Measurements from ENCODE around the gene KSR2. TPM values are rescaled to one million over a fixed set of nuclear protein-coding genes. Genes with fewer than 3 reads are reported as not detected.

Gene KSR2
- total RNA-seq, 1 donor, result under 0.01 TPM

DNA sequence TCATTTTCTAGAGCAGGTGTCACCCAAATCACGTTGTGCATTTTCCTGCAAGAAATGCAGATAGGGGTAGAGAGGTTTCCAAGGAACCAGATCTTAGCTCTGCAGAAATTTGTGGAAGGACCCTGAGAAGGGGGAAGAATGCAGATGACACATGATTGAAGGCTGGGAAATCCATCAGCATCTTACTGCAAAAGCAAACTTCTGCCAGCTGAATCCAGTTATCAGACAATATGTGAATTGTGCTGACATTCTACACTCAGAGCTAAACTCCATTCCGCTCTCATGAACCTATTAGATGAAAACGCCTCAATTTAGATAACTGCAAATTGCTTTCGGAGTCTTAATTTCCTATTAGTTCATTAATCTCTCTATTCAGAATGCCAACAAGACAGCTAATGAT lies 396.0 kb downstream of the KSR2 start:
- H2AFZ ChIP-seq (ENCODE audit: low read length), result no peak overlapping the region
- H3K27ac ChIP-seq (ENCODE audit: low read depth, low read length), result no peak overlapping the region
- H3K36me3 ChIP-seq (ENCODE audit: insufficient read depth, low read length), result no peaks in the 10 kb centered on the region
- no peaks in the 10 kb centered on the region for H3K79me2 ChIP-seq (ENCODE audit: insufficient read depth, low read length)
- H4K20me1 ChIP-seq (ENCODE audit: insufficient read depth, low read length), result no peaks in the 10 kb centered on the region
- H3K9me3 ChIP-seq (ENCODE audit: low read depth, low read length), result no peaks in the 10 kb centered on the region
- no peak overlapping the region for H3K4me3 ChIP-seq (ENCODE audit: insufficient read depth, low read length)
- H3K4me2 ChIP-seq (ENCODE audit: insufficient read depth, low read length), result no peak overlapping the region
- TF ChIP-seq, protein P1, sequence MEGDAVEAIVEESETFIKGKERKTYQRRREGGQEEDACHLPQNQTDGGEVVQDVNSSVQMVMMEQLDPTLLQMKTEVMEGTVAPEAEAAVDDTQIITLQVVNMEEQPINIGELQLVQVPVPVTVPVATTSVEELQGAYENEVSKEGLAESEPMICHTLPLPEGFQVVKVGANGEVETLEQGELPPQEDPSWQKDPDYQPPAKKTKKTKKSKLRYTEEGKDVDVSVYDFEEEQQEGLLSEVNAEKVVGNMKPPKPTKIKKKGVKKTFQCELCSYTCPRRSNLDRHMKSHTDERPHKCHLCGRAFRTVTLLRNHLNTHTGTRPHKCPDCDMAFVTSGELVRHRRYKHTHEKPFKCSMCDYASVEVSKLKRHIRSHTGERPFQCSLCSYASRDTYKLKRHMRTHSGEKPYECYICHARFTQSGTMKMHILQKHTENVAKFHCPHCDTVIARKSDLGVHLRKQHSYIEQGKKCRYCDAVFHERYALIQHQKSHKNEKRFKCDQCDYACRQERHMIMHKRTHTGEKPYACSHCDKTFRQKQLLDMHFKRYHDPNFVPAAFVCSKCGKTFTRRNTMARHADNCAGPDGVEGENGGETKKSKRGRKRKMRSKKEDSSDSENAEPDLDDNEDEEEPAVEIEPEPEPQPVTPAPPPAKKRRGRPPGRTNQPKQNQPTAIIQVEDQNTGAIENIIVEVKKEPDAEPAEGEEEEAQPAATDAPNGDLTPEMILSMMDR (IDR thresholded peaks at IDR 0.05; ENCODE audit: extremely low read depth, low read depth, low read length), result no peak
- no peaks in the 10 kb centered on the region for H3K4me1 ChIP-seq (ENCODE audit: insufficient read depth, low read length)
- H3K27me3 ChIP-seq (ENCODE audit: insufficient read depth, low read length), result no peaks in the 10 kb centered on the region
- no peak for DNase-seq (ENCODE audit: insufficient read length, low spot score, missing footprints)

DNA sequence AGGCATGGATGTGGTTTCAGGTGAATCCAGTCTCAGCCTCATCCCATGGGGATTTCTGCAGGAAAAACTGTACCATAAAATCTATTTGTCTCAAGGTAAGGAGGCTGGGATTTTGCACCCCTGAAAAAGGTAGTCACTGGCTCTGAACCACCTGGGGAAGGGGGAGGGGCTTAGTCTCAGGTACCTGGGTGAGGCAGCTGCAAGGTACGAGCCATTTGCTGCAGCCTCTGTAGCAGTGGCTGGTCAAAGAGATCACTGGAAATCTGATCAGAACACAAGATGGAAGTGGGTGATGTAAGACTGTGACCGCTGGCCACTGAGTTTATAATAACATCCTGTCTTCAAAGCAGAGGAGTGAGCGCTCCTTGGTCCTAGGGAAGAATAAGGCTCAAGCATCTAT lies 397.5 kb downstream of the KSR2 start:
- Histone ChIP-seq H3K27ac (ENCODE audit: low read depth, low read length) (no peak overlapping the region), H3K79me2 (ENCODE audit: insufficient read depth, low read length) (no peaks in the 10 kb centered on the region), H3K27me3 (ENCODE audit: insufficient read depth, low read length) (no peaks in the 10 kb centered on the region), H3K4me1 (ENCODE audit: insufficient read depth, low read length) (no peaks in the 10 kb centered on the region), H3K4me3 (ENCODE audit: insufficient read depth, low read length) (no peak overlapping the region), H2AFZ (ENCODE audit: low read length) (no peak overlapping the region), H3K36me3 (ENCODE audit: insufficient read depth, low read length) (no peaks in the 10 kb centered on the region), H4K20me1 (ENCODE audit: insufficient read depth, low read length) (no peaks in the 10 kb centered on the region), H3K4me2 (ENCODE audit: insufficient read depth, low read length) (no peak overlapping the region), H3K9me3 (ENCODE audit: low read depth, low read length) (no peaks in the 10 kb centered on the region)
- no peak for DNase-seq (ENCODE audit: insufficient read length, low spot score, missing footprints)
- TF ChIP-seq, protein P1 (IDR thresholded peaks at IDR 0.05; ENCODE audit: extremely low read depth, low read depth, low read length), result no peak

DNA sequence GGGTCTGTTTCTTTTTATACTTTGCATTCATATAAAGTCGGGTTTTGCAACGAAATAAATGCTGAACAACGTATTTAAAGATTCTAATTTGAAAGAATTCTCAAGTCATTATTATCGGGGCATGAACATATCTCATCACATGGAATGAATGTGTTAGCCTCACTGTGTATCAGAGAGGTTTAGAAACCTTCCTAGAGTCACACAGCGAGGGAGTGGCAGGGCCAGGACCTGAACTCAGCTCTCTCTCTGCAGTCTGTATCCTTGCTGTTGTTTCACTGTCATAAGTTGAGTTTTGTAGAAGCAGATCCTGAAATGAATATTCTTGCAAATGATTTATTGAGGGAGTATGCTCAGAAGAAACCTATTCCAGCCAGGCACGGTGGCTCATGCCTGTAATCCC lies 398.2 kb downstream of the KSR2 start:
- Histone ChIP-seq H2AFZ (ENCODE audit: low read length) (no peak overlapping the region), H3K36me3 (ENCODE audit: insufficient read depth, low read length) (no peaks in the 10 kb centered on the region), H3K4me3 (ENCODE audit: insufficient read depth, low read length) (no peak overlapping the region), H3K4me2 (ENCODE audit: insufficient read depth, low read length) (no peak overlapping the region), H3K27me3 (ENCODE audit: insufficient read depth, low read length) (no peaks in the 10 kb centered on the region), H3K27ac (ENCODE audit: low read depth, low read length) (no peak overlapping the region), H3K4me1 (ENCODE audit: insufficient read depth, low read length) (no peaks in the 10 kb centered on the region), H4K20me1 (ENCODE audit: insufficient read depth, low read length) (no peaks in the 10 kb centered on the region), H3K79me2 (ENCODE audit: insufficient read depth, low read length) (no peaks in the 10 kb centered on the region), H3K9me3 (ENCODE audit: low read depth, low read length) (no peaks in the 10 kb centered on the region)
- TF ChIP-seq, protein P1 (IDR thresholded peaks at IDR 0.05; ENCODE audit: extremely low read depth, low read depth, low read length), result no peak
- no peak for DNase-seq (ENCODE audit: insufficient read length, low spot score, missing footprints)

DNA sequence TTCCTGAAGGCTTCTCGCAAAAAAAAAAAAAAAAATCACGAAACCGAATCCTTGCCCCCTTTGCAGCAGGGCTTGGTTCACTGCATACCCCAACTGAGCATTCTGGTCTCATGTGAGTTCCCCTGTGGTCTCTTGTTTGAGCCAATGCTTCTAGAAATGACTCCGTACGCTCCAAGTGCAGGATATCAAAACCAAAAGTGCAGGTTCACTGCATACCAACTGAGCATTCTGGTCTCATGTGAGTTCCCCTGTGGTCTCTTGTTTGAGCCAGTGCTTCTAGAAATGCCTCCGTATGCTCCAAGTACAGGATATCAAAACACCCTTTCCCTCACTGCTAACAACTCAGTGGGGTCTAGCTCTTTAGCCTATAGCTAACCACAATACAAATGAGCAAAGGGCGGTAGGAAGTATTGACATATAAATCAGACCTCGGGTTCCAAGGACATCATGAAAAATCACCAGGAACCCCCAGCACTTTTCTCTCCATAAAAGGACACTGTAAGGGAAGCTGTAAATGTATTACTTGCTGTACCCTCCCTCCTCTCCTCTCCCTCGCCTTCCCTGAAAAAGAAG lies 401.1 kb downstream of the KSR2 start:
- Histone ChIP-seq H3K79me2 (ENCODE audit: insufficient read depth, low read length) (no peaks in the 10 kb centered on the region), H3K27me3 (ENCODE audit: insufficient read depth, low read length) (no peaks in the 10 kb centered on the region), H3K36me3 (ENCODE audit: insufficient read depth, low read length) (no peaks in the 10 kb centered on the region), H3K4me3 (ENCODE audit: insufficient read depth, low read length) (no peak overlapping the region), H3K27ac (ENCODE audit: low read depth, low read length) (no peak overlapping the region), H3K4me2 (ENCODE audit: insufficient read depth, low read length) (no peak overlapping the region), H2AFZ (ENCODE audit: low read length) (no peak overlapping the region), H3K4me1 (ENCODE audit: insufficient read depth, low read length) (no peaks in the 10 kb centered on the region), H4K20me1 (ENCODE audit: insufficient read depth, low read length) (no peaks in the 10 kb centered on the region), H3K9me3 (ENCODE audit: low read depth, low read length) (no peaks in the 10 kb centered on the region)
- TF ChIP-seq, protein P1 (IDR thresholded peaks at IDR 0.05; ENCODE audit: extremely low read depth, low read depth, low read length), result no peak
- DNase-seq (ENCODE audit: insufficient read length, low spot score, missing footprints), result no peak

Measured in osteoblast (primary cell).